ENCODE measurements around the gene CAND2.
"Not testable (repeated sequence)": the region's sequence is repeated elsewhere in the genome, so short reads cannot be mapped to it uniquely, and the experiment has no call there.

CAND2 gene

GRCh38 chr3:12835052-12835665 is 38.7 kb downstream of the CAND2 start:
- DNase-seq, result no peak
- Histone ChIP-seq H3K4me1 (no peaks in the 10 kb centered on the region), H3K27me3 (no peaks in the 10 kb centered on the region), H3K36me3 (peaks cover 88% of the 10 kb centered on the region), H3K4me3 (ENCODE audit: low read depth, low read length) (no peak overlapping the region), H3K9me3 (no peaks in the 10 kb centered on the region)
- no peak for TF ChIP-seq CTCF (IDR thresholded peaks at IDR 0.05; ENCODE audit: low read depth, low read length)

- Histone ChIP-seq H3K27me3 (no peaks in the 10 kb centered on the region), H3K4me1 (no peaks in the 10 kb centered on the region), H3K9me3 (no peaks in the 10 kb centered on the region), H3K36me3 (peaks cover 84% of the 10 kb centered on the region), H3K4me3 (ENCODE audit: low read depth, low read length) (0 out of 2 replicates have a peak overlapping the region, but pooled peaks have one; percentile 98)
- no peak for DNase-seq
- no peak for TF ChIP-seq CTCF (IDR thresholded peaks at IDR 0.05; ENCODE audit: low read depth, low read length)
Measured at GRCh38 chr3:12837295-12837986, 41.0 kb downstream of the CAND2 start.

- H3K36me3 ChIP-seq, result peaks cover 77% of the 10 kb centered on the region
- no peaks in the 10 kb centered on the region for H3K9me3 ChIP-seq
- no peaks in the 10 kb centered on the region for H3K27me3 ChIP-seq
- no peak for TF ChIP-seq CTCF (IDR thresholded peaks at IDR 0.05; ENCODE audit: low read depth, low read length)
- H3K4me3 ChIP-seq (ENCODE audit: low read depth, low read length), result peak overlapping the region; percentile 98
- H3K4me1 ChIP-seq, result no peaks in the 10 kb centered on the region
- DNase-seq, result no peak
Measured at GRCh38 chr3:12838179-12838965, 41.9 kb downstream of the CAND2 start.

- no peaks in the 10 kb centered on the region for H3K4me1 ChIP-seq
- no peak for TF ChIP-seq CTCF (IDR thresholded peaks at IDR 0.05; ENCODE audit: low read depth, low read length)
- H3K36me3 ChIP-seq, result peaks cover 67% of the 10 kb centered on the region
- DNase-seq, result no peak
- no peaks in the 10 kb centered on the region for H3K27me3 ChIP-seq
- H3K9me3 ChIP-seq, result no peaks in the 10 kb centered on the region
- peak overlapping the region; percentile 98 for H3K4me3 ChIP-seq (ENCODE audit: low read depth, low read length)
Measured at GRCh38 chr3:12839156-12839946, 42.9 kb downstream of the CAND2 start.

GRCh38 chr3:12840148-12840547 is 43.7 kb downstream of the CAND2 start:
- H3K4me3 ChIP-seq (ENCODE audit: low read depth, low read length), result peak overlapping the region; percentile 98
- not testable (repeated sequence) for DNase-seq, H3K9me3 ChIP-seq, H3K4me1 ChIP-seq, H3K27me3 ChIP-seq
- peaks cover 59% of the 10 kb centered on the region for H3K36me3 ChIP-seq

GRCh38 chr3:12840591-12841148 is 44.2 kb downstream of the CAND2 start:
- no peaks in the 10 kb centered on the region for H3K4me1 ChIP-seq
- no peaks in the 10 kb centered on the region for H3K9me3 ChIP-seq
- H3K27me3 ChIP-seq, result no peaks in the 10 kb centered on the region
- DNase-seq, result no peak
- H3K4me3 ChIP-seq (ENCODE audit: low read depth, low read length), result peak overlapping the region; percentile 98
- peaks cover 54% of the 10 kb centered on the region for H3K36me3 ChIP-seq
- no peak for TF ChIP-seq CTCF (IDR thresholded peaks at IDR 0.05; ENCODE audit: low read depth, low read length)
